ENCODE measurements around the gene TNPO2.
"Not testable (repeated sequence)": the region's sequence is repeated elsewhere in the genome, so short reads cannot be mapped to it uniquely, and the experiment has no call there.

TNPO2 gene

GRCh38 chr19:12685831-12686230 lies 37.9 kb downstream of the TNPO2 start:
- no peaks in the 10 kb centered on the region for H3K27me3 ChIP-seq (ENCODE audit: low read depth, low read length)
- no peak overlapping the region for H3K9ac ChIP-seq (ENCODE audit: low read length)
- no peaks in the 10 kb centered on the region for H4K20me1 ChIP-seq (ENCODE audit: insufficient read depth, low read length)
- no peak overlapping the region for H3K4me3 ChIP-seq (ENCODE audit: low read length)
- TF ChIP-seq CTCF (IDR thresholded peaks at IDR 0.05; ENCODE audit: low read depth, low read length) (no peak), EZH2phosphoT487 (IDR thresholded peaks at IDR 0.05; ENCODE audit: low read depth) (no peak)
- H3K36me3 ChIP-seq (replicated peaks; ENCODE audit: low read depth, low read length): no peaks in the 10 kb centered on the region
- H3K9me3 ChIP-seq (ENCODE audit: insufficient read depth, low read length): no peaks in the 10 kb centered on the region
- H3K4me2 ChIP-seq (ENCODE audit: low read length): no peak overlapping the region
- H3K27ac ChIP-seq (ENCODE audit: low read length): no peak overlapping the region
- H2AFZ ChIP-seq (ENCODE audit: low read depth, low read length): no peak overlapping the region
- peaks cover 3% of the 10 kb centered on the region; the same call in 1 of the 2 replicates for H3K4me1 ChIP-seq (ENCODE audit: low read length)
- peaks cover 2% of the 10 kb centered on the region for H3K79me2 ChIP-seq (ENCODE audit: low read length)

GRCh38 chr19:12681074-12681987 lies 42.4 kb downstream of the TNPO2 start, which contains the start of gene DHPS:
Gene DHPS (minus strand): TSS chr19:12681880. CDS start chr19:12681766, 114 bp downstream.
- Histone ChIP-seq H3K36me3 (replicated peaks; ENCODE audit: low read depth, low read length) (peaks cover 30% of the 10 kb centered on the region), H3K4me1 (ENCODE audit: low read length) (peaks cover 7% of the 10 kb centered on the region; the same call in 1 of the 2 replicates), H3K9me3 (ENCODE audit: insufficient read depth, low read length) (no peaks in the 10 kb centered on the region), H3K4me3 (ENCODE audit: low read length) (peak within 1 kb of the TSS; percentile 88), H3K27me3 (ENCODE audit: low read depth, low read length) (no peaks in the 10 kb centered on the region), H3K79me2 (ENCODE audit: low read length) (peaks cover 22% of the 10 kb centered on the region), H4K20me1 (ENCODE audit: insufficient read depth, low read length) (peaks cover 6% of the 10 kb centered on the region; the same call in 1 of the 2 replicates), H3K27ac (ENCODE audit: low read length) (peak within 1 kb of the TSS; percentile 95), H2AFZ (ENCODE audit: low read depth, low read length) (peak within 1 kb of the TSS; percentile 80), H3K9ac (ENCODE audit: low read length) (peak within 1 kb of the TSS; percentile 97), H3K4me2 (ENCODE audit: low read length) (peak within 1 kb of the TSS; percentile 64)
- TF ChIP-seq CTCF (IDR thresholded peaks at IDR 0.05; ENCODE audit: low read depth, low read length) (no peak), EZH2phosphoT487 (IDR thresholded peaks at IDR 0.05; ENCODE audit: low read depth) (no peak)

GRCh38 chr19:12680034-12680433 lies 43.7 kb downstream of the TNPO2 start:
- no peak overlapping the region for H2AFZ ChIP-seq (ENCODE audit: low read depth, low read length)
- peak overlapping the region; percentile 49 for H3K4me2 ChIP-seq (ENCODE audit: low read length)
- H3K4me1 ChIP-seq (ENCODE audit: low read length): peaks cover 7% of the 10 kb centered on the region; the same call in 1 of the 2 replicates
- TF ChIP-seq EZH2phosphoT487 (IDR thresholded peaks at IDR 0.05; ENCODE audit: low read depth) (no peak), CTCF (IDR thresholded peaks at IDR 0.05; ENCODE audit: low read depth, low read length) (no peak)
- no peak overlapping the region for H3K27ac ChIP-seq (ENCODE audit: low read length)
- H3K9ac ChIP-seq (ENCODE audit: low read length): no peak overlapping the region
- peak overlapping the region; percentile 51 for H3K4me3 ChIP-seq (ENCODE audit: low read length)
- H3K9me3 ChIP-seq (ENCODE audit: insufficient read depth, low read length): no peaks in the 10 kb centered on the region
- peaks cover 26% of the 10 kb centered on the region for H3K79me2 ChIP-seq (ENCODE audit: low read length)
- H3K27me3 ChIP-seq (ENCODE audit: low read depth, low read length): no peaks in the 10 kb centered on the region
- H3K36me3 ChIP-seq (replicated peaks; ENCODE audit: low read depth, low read length): peaks cover 42% of the 10 kb centered on the region
- peaks cover 10% of the 10 kb centered on the region; the same call in 1 of the 2 replicates for H4K20me1 ChIP-seq (ENCODE audit: insufficient read depth, low read length)

- not testable (repeated sequence) for H3K27me3 ChIP-seq (ENCODE audit: low read depth, low read length); H3K27ac ChIP-seq (ENCODE audit: low read length); H4K20me1 ChIP-seq (ENCODE audit: insufficient read depth, low read length); H3K4me1 ChIP-seq (ENCODE audit: low read length); H3K9me3 ChIP-seq (ENCODE audit: insufficient read depth, low read length); H2AFZ ChIP-seq (ENCODE audit: low read depth, low read length); H3K4me2 ChIP-seq (ENCODE audit: low read length); H3K9ac ChIP-seq (ENCODE audit: low read length); H3K4me3 ChIP-seq (ENCODE audit: low read length)
- Histone ChIP-seq H3K79me2 (ENCODE audit: low read length) (peaks cover 26% of the 10 kb centered on the region), H3K36me3 (replicated peaks; ENCODE audit: low read depth, low read length) (peaks cover 53% of the 10 kb centered on the region)
These were observed 45.7 kb downstream of the TNPO2 start for GRCh38 chr19:12678039-12678438.

Data from OCI-LY3 (cell line).